Measurements from ENCODE around the gene AAMP. TPM values are rescaled to one million over a fixed set of nuclear protein-coding genes. Genes with fewer than 3 reads are reported as not detected.
A peak's percentile ranks its signal among the peaks of the same experiment; 100 is the strongest.

Gene AAMP
- total and polyA plus RNA-seq, 2 experiments from 2014 or later = 140 to 179 TPM

- Histone ChIP-seq H3K4me2 (no peak overlapping the region), H3K27ac (no peak overlapping the region), H3K79me2 (peaks cover 24% of the 10 kb centered on the region), H3K9me3 (ENCODE audit: low read depth) (no peaks in the 10 kb centered on the region), H3K4me1 (ENCODE audit: insufficient read depth) (peaks cover 13% of the 10 kb centered on the region), H3K27me3 (no peaks in the 10 kb centered on the region), H3K4me3 (no peak overlapping the region), H2AFZ (no peak overlapping the region), H4K20me1 (ENCODE audit: insufficient read depth, poor library complexity, severe bottlenecking) (peaks cover 12% of the 10 kb centered on the region), H3K9me2 (replicated peaks; ENCODE audit: insufficient read depth) (no peaks in the 10 kb centered on the region), H3K36me3 (replicated peaks; ENCODE audit: insufficient read depth, low read depth) (no peaks in the 10 kb centered on the region)
- 89% methylated on average over 12 of the region's 12 CpGs for WGBS (ENCODE audit: low lambda C conversion rate, missing lambda C conversion rate)
- DNase-seq (ENCODE audit: low spot score) = no peak
- no peak for TF ChIP-seq EZH2phosphoT487 (IDR thresholded peaks at IDR 0.05; ENCODE audit: low read depth, severe bottlenecking, unreplicated experiment)
- no peak for TF ChIP-seq EZH2 (IDR thresholded peaks at IDR 0.05; ENCODE audit: borderline replicate concordance)
- TF ChIP-seq, protein P1, sequence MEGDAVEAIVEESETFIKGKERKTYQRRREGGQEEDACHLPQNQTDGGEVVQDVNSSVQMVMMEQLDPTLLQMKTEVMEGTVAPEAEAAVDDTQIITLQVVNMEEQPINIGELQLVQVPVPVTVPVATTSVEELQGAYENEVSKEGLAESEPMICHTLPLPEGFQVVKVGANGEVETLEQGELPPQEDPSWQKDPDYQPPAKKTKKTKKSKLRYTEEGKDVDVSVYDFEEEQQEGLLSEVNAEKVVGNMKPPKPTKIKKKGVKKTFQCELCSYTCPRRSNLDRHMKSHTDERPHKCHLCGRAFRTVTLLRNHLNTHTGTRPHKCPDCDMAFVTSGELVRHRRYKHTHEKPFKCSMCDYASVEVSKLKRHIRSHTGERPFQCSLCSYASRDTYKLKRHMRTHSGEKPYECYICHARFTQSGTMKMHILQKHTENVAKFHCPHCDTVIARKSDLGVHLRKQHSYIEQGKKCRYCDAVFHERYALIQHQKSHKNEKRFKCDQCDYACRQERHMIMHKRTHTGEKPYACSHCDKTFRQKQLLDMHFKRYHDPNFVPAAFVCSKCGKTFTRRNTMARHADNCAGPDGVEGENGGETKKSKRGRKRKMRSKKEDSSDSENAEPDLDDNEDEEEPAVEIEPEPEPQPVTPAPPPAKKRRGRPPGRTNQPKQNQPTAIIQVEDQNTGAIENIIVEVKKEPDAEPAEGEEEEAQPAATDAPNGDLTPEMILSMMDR (IDR thresholded peaks at IDR 0.05; ENCODE audit: poor library complexity) = no peak
These were observed 7.2 kb upstream of the AAMP start for GRCh38 chr2:218276986-218277755.

GRCh38 chr2:218275371-218276072, 5.6 kb upstream of the AAMP start:
- Histone ChIP-seq H3K27me3 (no peaks in the 10 kb centered on the region), H3K4me3 (no peak overlapping the region), H3K4me2 (no peak overlapping the region), H3K36me3 (replicated peaks; ENCODE audit: insufficient read depth, low read depth) (no peaks in the 10 kb centered on the region), H3K27ac (peak overlapping the region; percentile 76), H4K20me1 (ENCODE audit: insufficient read depth, poor library complexity, severe bottlenecking) (peaks cover 7% of the 10 kb centered on the region), H2AFZ (no peak overlapping the region), H3K79me2 (peaks cover 28% of the 10 kb centered on the region), H3K4me1 (ENCODE audit: insufficient read depth) (peaks cover 21% of the 10 kb centered on the region), H3K9me2 (replicated peaks; ENCODE audit: insufficient read depth) (no peaks in the 10 kb centered on the region), H3K9me3 (ENCODE audit: low read depth) (no peaks in the 10 kb centered on the region)
- 86% methylated on average over 9 of the region's 9 CpGs for WGBS (ENCODE audit: low lambda C conversion rate, missing lambda C conversion rate)
- no peak for DNase-seq (ENCODE audit: low spot score)
- TF ChIP-seq EZH2 (IDR thresholded peaks at IDR 0.05; ENCODE audit: borderline replicate concordance) (no peak), EZH2phosphoT487 (IDR thresholded peaks at IDR 0.05; ENCODE audit: low read depth, severe bottlenecking, unreplicated experiment) (no peak)
- TF ChIP-seq, protein P1 (IDR thresholded peaks at IDR 0.05; ENCODE audit: poor library complexity) = no peak

GRCh38 chr2:218274586-218274985, 4.6 kb upstream of the AAMP start:
- DNase-seq (ENCODE audit: low spot score) = no peak
- no peaks in the 10 kb centered on the region for H3K27me3 ChIP-seq
- H4K20me1 ChIP-seq (ENCODE audit: insufficient read depth, poor library complexity, severe bottlenecking) = peaks cover 5% of the 10 kb centered on the region
- H3K9me2 ChIP-seq (replicated peaks; ENCODE audit: insufficient read depth) = no peaks in the 10 kb centered on the region
- H3K4me3 ChIP-seq = no peak overlapping the region
- H3K79me2 ChIP-seq = peaks cover 19% of the 10 kb centered on the region
- no peaks in the 10 kb centered on the region for H3K9me3 ChIP-seq (ENCODE audit: low read depth)
- no peak overlapping the region for H3K4me2 ChIP-seq
- peak overlapping the region; percentile 76 for H3K27ac ChIP-seq
- TF ChIP-seq EZH2 (IDR thresholded peaks at IDR 0.05; ENCODE audit: borderline replicate concordance) = no peak
- TF ChIP-seq, protein P1 (IDR thresholded peaks at IDR 0.05; ENCODE audit: poor library complexity) = no peak
- no peak for TF ChIP-seq EZH2phosphoT487 (IDR thresholded peaks at IDR 0.05; ENCODE audit: low read depth, severe bottlenecking, unreplicated experiment)
- H2AFZ ChIP-seq = no peak overlapping the region
- 87% methylated on average over 4 of the region's 4 CpGs for WGBS (ENCODE audit: low lambda C conversion rate, missing lambda C conversion rate)
- H3K36me3 ChIP-seq (replicated peaks; ENCODE audit: insufficient read depth, low read depth) = no peaks in the 10 kb centered on the region
- H3K4me1 ChIP-seq (ENCODE audit: insufficient read depth) = peaks cover 21% of the 10 kb centered on the region

Measured in hepatocyte (in vitro differentiated cells).